ENCODE results near the gene SCUBE1. TPM values are rescaled to one million over a fixed set of nuclear protein-coding genes. Genes with fewer than 3 reads are reported as not detected.

Gene SCUBE1
- total and polyA plus RNA-seq, 11 donors, result 0.04 to 0.40 (median 0.24) TPM; not detected in 1

DNA sequence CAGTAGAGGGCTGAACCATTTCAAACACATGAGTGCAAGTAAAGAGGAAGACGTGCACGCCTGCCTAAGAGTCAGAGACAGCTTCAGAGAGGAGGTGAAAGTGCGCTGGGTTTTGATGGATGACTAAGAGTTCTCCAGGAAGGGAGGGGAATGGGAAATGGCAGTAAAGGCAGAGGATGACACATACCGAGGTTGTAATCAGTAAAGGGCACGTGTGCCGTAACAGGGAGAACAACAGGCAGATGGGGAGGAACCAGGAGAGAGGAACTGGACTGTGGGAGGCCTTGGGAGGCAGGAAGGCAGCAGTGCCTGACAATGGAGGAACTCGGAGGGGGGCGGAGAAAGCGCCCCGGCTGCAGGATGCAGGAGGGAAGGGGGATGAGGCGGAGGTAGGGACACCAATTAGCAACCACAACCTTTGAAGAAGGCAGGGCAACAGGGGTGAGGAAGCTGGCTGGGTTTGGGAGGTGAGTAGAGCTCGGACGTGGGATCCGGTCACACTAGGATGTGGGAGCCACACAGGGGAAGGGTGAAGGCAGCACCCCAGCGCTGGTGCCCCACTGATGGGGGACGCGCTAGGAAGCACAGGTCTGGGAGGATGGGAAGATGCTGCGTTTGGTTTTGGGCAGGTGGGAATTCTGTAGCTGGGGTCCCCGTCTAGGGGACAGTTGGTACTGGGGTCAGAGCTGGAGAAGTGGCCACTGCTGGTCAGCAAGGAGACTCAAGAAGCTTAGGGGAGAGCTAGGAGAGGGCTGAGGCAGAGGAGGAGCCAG is 67.4 kb downstream of the SCUBE1 start:
- Histone ChIP-seq H3K9me3 (no peaks in the 10 kb centered on the region), H3K4me3 (no peak overlapping the region), H3K36me3 (no peaks in the 10 kb centered on the region), H3K4me1 (no peaks in the 10 kb centered on the region), H3K27me3 (peaks cover 0 to 23% (median 0%) of the 10 kb centered on the region in 9 donors), H3K27ac (no peak overlapping the region)
- WGBS, 4 donors, result 54 to 67% (median 60%) methylated on average over 19 of the region's 19 CpGs
- no peak for DNase-seq
- peak in 1 of 4 donors; percentile 21 for ATAC-seq
- TF ChIP-seq, protein P1, sequence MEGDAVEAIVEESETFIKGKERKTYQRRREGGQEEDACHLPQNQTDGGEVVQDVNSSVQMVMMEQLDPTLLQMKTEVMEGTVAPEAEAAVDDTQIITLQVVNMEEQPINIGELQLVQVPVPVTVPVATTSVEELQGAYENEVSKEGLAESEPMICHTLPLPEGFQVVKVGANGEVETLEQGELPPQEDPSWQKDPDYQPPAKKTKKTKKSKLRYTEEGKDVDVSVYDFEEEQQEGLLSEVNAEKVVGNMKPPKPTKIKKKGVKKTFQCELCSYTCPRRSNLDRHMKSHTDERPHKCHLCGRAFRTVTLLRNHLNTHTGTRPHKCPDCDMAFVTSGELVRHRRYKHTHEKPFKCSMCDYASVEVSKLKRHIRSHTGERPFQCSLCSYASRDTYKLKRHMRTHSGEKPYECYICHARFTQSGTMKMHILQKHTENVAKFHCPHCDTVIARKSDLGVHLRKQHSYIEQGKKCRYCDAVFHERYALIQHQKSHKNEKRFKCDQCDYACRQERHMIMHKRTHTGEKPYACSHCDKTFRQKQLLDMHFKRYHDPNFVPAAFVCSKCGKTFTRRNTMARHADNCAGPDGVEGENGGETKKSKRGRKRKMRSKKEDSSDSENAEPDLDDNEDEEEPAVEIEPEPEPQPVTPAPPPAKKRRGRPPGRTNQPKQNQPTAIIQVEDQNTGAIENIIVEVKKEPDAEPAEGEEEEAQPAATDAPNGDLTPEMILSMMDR (IDR thresholded peaks at IDR 0.05), result no peak
- TF ChIP-seq POLR2A (IDR thresholded peaks at IDR 0.05), result no peak
- intact Hi-C loops (cut with DNase I), result loop anchor here in 5 of 10 donors (2.0 to 10.0 kb wide), 5 partner anchors 69 to 609 kb away; no protein-coding TSS in a partner anchor

DNA sequence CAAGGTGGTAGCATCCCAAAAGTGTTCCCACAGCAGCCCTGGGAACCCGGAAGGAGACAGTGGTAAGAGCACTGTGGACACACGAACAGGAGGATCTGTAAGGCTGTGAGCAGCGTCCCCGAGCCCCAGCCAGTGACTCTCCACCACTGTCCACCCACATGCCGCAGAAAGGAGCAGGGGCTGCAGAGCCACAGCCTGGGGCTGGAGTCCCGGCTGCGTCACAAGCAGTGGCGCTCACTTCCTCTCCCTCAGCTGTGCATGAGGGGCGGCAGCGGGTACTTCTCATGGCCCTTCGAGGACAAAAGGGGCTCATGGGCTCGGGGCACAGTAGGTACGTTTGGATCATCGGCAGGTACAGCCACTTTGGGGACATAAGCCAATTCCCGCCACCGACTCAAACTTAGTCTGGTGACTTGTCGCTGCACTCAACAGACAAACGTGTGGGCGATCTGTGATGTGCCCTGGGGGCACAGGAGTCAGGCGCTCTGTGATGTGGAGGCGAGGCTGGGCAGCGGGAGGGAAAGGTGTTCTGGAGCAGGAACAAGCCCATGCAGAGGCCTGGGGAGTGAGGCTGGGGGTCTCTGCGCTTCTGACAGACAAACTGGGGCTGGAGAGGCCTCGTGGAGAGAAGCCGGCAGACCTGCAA is 68.5 kb downstream of the SCUBE1 start:
- Histone ChIP-seq H3K36me3 (no peaks in the 10 kb centered on the region), H3K27me3 (peaks cover 0 to 23% (median 0%) of the 10 kb centered on the region in 9 donors), H3K4me3 (no peak overlapping the region), H3K9me3 (no peaks in the 10 kb centered on the region), H3K4me1 (no peaks in the 10 kb centered on the region), H3K27ac (no peak overlapping the region)
- TF ChIP-seq, protein P1 (IDR thresholded peaks at IDR 0.05), result no peak
- WGBS, 4 donors, result 80 to 88% (median 86%) methylated on average over 15 to 25 of the region's 25 CpGs
- DNase-seq (no peak), ATAC-seq (no peak)
- intact Hi-C loops (cut with DNase I), result loop anchor here (1.0 to 10.0 kb wide), 9 partner anchors 42 to 610 kb away; no protein-coding TSS in a partner anchor

GRCh38 chr22:43273902-43274484 is 69.2 kb downstream of the SCUBE1 start:
- 23 to 26% (median 25%) methylated on average over 9 of the region's 9 CpGs for WGBS, 4 donors
- no peaks in the 10 kb centered on the region for H3K9me3 ChIP-seq
- peak; percentile 32 to 74 (median 58) for ATAC-seq
- peak in 2 of 5 donors; percentile 30 to 43 for DNase-seq
- no peak overlapping the region for H3K4me3 ChIP-seq
- peaks cover 0 to 26% (median 0%) of the 10 kb centered on the region in 9 donors for H3K27me3 ChIP-seq
- no peaks in the 10 kb centered on the region for H3K4me1 ChIP-seq
- H3K36me3 ChIP-seq, result no peaks in the 10 kb centered on the region
- TF ChIP-seq, protein P1 (IDR thresholded peaks at IDR 0.05), result peak; percentile 45 to 81 (median 70)
- TF ChIP-seq POLR2A (IDR thresholded peaks at IDR 0.05), result no peak
- intact Hi-C loops (cut with DNase I), result loop anchor here (1.0 to 10.0 kb wide), 8 partner anchors 42 to 611 kb away; no protein-coding TSS in a partner anchor
- no peak overlapping the region for H3K27ac ChIP-seq
